K562 (cell line): ENCODE data around the gene HNF4A. TPM values are rescaled to one million over a fixed set of nuclear protein-coding genes. Genes with fewer than 3 reads are reported as not detected.
A peak's percentile ranks its signal among the peaks of the same experiment; 100 is the strongest.

Experiments used
- GATA2 ChIP-seq: sonication (generic); formaldehyde crosslinking; IDR thresholded peaks from 2 replicates; pipeline ENCODE4 v1.4.0; 2020; ENCODE audit warnings: mild to moderate bottlenecking, missing genetic modification reagents
- RAD21 ChIP-seq, 2 experiments: fragments of 250-450 bp in 1 of 2; fragments of 450-650 bp in 1 of 2; sonication (Bioruptor Pico) in 1 of 2; formaldehyde crosslinking in 1 of 2; IDR thresholded peaks in 1 of 2; conservative IDR thresholded peaks in 1 of 2; 2 replicates each; pipeline versions ENCODE4 v1.4.0 to v1.8.0; 2020 to 2022; ENCODE audit warnings: mild to moderate bottlenecking in 2 of 2, moderate library complexity in 1 of 2
- REST ChIP-seq, 2 experiments: fragments of 450-650 bp; formaldehyde crosslinking in 1 of 2; IDR thresholded peaks; 2 replicates each; pipeline versions ENCODE4 v1.4.0 to v1.6.1; 2014 to 2020; ENCODE audit warnings: mild to moderate bottlenecking in 2 of 2, borderline replicate concordance in 1 of 2, low read depth in 1 of 2
- ZFP36 ChIP-seq: fragments of 150-350 bp; IDR thresholded peaks from 2 replicates; pipeline ENCODE4 v1.6.1; 2018; ENCODE audit warnings: low read length, low read depth; ENCODE audit not compliant: partially characterized antibody
- ZNF507 ChIP-seq: conservative IDR thresholded peaks from 2 replicates; pipeline ENCODE4 v1.6.1; 2017; ENCODE audit warnings: missing genetic modification characterization, missing compliant biosample characterization
- polyA plus RNA-seq, 8 experiments: library from polyadenylated mRNA; depleted of rRNA in 4 of 8; stranded (reverse) in 5 of 8; unstranded in 3 of 8; fragments of >200 nt; fragmentation: Nextera tagmentation in 2 of 8; fragmentation: Illumina TruSeq in 1 of 8; extraction: Ambion mirVana in 2 of 8; extraction: Trizol in 1 of 8; gene quantifications; 2 replicates each; pipeline versions ENCODE4 v1.2.1 to v1.2.3, GENCODE V29; 2011 to 2014; ENCODE audit warnings: inconsistent platforms in 1 of 8, missing spikeins in 1 of 8
- total RNA-seq, 7 experiments: library from RNA; depleted of rRNA in 6 of 7; stranded (reverse); fragments of >200 nt in 6 of 7; fragmentation: Illumina TruSeq in 2 of 7; extraction: Trizol in 2 of 7; gene quantifications; 2 replicates each; pipeline versions ENCODE4 v1.2.1 to v1.2.3, GENCODE V29; 2011 to 2021; ENCODE audit warnings: low replicate concordance in 1 of 7

The HNF4A gene
- total and polyA plus RNA-seq, 9 of the 15 experiments (the other 6 are each of a cell fraction or from before 2014, with no cell fraction given), result 0.03 to 0.27 (median 0.08) TPM; not detected in 5

- TF ChIP-seq REST (IDR thresholded peaks at IDR 0.05; ENCODE audit: borderline replicate concordance) (peak; percentile 61), REST (CRISPR knock-in tag; IDR thresholded peaks at IDR 0.05; ENCODE audit: low read depth) (no peak), RAD21 (CRISPR knock-in tag; conservative IDR thresholded peaks at IDR 0.05 in 1 of 2, IDR thresholded peaks at IDR 0.05 in 1 of 2) (peak in 1 of 2 experiments; percentile 51; a peak in 2 of 4 replicates), ZFP36 (peak; percentile 39), ZNF507 (tag) (no peak), GATA2 (CRISPR knock-in tag) (0 out of 2 replicates have a peak, but pooled peaks have one; percentile 18)
These were observed 93.5 kb downstream of the HNF4A start (continued) for GRCh38 chr20:44448753-44449546.
